Retinal pigment epithelial cell (primary cell): ENCODE measurements around the gene EPHB3.

Experiments used
- DNase-seq: peaks from one replicate; pipeline ENCODE4 v3.0.0-alpha.2; 2010; ENCODE audit warnings: low read depth
- H3K4me3 ChIP-seq: 2 replicates; pipeline ENCODE4 v1.5.1; 2011; ENCODE audit warnings: mild to moderate bottlenecking, low read length, control low read depth, moderate library complexity
- TF ChIP-seq, protein P1 (sequence below): conservative IDR thresholded peaks from 2 replicates; pipeline ENCODE4 v1.5.1; 2011; ENCODE audit warnings: low read depth, low read length, control low read depth, inconsistent platforms

EPHB3 gene

GRCh38 chr3:184592371-184593219 is 31.0 kb downstream of the EPHB3 start:
- DNase-seq: no peak
- TF ChIP-seq, protein P1, sequence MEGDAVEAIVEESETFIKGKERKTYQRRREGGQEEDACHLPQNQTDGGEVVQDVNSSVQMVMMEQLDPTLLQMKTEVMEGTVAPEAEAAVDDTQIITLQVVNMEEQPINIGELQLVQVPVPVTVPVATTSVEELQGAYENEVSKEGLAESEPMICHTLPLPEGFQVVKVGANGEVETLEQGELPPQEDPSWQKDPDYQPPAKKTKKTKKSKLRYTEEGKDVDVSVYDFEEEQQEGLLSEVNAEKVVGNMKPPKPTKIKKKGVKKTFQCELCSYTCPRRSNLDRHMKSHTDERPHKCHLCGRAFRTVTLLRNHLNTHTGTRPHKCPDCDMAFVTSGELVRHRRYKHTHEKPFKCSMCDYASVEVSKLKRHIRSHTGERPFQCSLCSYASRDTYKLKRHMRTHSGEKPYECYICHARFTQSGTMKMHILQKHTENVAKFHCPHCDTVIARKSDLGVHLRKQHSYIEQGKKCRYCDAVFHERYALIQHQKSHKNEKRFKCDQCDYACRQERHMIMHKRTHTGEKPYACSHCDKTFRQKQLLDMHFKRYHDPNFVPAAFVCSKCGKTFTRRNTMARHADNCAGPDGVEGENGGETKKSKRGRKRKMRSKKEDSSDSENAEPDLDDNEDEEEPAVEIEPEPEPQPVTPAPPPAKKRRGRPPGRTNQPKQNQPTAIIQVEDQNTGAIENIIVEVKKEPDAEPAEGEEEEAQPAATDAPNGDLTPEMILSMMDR: no peak
- H3K4me3 ChIP-seq: no peak overlapping the region

DNA sequence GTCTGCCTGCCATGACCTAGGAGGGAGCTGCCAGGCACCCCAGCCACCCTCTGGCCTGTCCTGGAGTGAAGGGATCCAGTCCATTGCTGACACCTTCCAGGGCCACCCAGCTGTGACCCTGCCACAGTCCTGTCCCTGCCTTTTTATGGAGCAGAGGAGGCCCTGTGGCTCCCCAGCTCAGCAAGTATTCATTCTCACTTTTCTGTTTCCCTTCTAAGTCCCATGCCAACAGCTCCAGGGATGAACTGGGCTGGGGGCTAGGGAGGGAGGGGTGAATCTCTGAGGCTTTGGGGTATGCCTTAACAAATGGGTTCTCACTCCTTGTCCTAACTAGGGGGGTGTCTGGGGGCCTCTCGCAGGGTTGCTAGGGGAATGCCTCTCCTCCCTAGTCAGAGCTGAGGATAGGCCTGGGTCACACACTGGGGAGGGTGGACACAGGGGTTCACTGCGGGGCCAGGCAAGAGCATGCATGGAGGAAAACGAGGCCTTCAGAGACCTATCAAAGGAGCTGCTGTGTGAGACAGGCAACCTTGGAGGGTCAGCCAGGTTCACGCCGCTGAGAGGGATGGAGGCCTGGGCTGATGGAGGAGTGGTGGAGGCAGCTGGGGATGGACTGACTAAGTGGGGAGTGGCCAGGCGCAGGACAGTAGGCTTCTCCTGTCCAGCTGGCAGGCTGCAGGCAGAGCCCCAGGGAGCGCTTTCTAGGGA is 31.8 kb downstream of the EPHB3 start:
- TF ChIP-seq, protein P1: no peak
- no peak overlapping the region for H3K4me3 ChIP-seq
- DNase-seq: no peak

DNA sequence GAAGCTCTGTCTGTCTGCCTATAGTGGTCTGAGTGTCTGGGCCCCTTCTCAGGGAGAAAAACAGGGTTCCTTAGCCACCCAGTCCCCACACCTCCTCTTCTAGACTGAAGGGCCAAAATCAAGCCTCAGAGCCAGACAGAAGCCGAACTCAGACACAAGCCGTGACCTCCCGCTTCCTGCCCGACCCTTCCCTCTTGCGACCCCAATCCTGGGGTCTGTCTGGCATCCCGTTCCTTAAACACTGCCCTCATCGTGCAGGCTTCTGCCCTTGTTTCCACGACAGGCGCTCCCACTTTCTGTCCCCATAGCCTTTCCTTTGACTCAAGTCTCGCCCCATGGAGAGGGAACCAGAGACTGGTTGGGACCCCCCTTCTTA is 32.3 kb downstream of the EPHB3 start:
- no peak overlapping the region for H3K4me3 ChIP-seq
- DNase-seq: no peak
- TF ChIP-seq, protein P1: no peak

DNA sequence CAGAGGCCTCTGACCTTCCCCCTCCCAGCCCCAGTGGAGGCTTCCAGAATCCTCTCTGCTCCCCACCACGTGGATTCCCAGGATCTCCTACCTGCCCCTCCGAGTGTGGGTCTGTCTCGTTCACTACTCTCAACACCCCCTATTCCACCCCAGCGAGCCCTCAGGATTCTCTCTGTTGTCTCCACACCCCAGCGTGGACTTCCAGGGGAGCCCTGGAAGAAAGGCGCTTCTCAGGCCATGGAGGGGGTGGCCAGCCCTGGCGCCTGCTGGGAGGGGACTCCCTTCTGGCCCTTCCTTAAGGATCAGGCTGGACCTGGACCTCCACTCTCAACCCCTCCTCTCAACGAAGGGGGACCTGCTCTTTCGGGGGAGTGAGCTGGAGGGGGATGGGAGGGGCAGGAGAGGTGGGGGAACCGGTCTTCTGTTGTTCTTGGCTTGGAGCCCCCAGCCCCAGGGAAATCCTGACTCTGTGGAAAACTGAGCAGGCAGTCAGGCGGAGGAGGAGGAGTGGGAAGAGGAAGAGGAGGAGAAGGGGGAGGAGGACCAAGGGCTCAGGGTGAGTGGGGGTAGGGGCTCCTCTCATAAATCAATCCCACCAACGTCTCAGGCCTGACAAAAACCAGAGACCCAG is 32.9 kb downstream of the EPHB3 start:
- H3K4me3 ChIP-seq: no peak overlapping the region
- no peak for DNase-seq
- TF ChIP-seq, protein P1: no peak

- DNase-seq: no peak
- TF ChIP-seq, protein P1: no peak
- H3K4me3 ChIP-seq: no peak overlapping the region
Measured at GRCh38 chr3:184595726-184596125, 34.1 kb downstream of the EPHB3 start.

DNA sequence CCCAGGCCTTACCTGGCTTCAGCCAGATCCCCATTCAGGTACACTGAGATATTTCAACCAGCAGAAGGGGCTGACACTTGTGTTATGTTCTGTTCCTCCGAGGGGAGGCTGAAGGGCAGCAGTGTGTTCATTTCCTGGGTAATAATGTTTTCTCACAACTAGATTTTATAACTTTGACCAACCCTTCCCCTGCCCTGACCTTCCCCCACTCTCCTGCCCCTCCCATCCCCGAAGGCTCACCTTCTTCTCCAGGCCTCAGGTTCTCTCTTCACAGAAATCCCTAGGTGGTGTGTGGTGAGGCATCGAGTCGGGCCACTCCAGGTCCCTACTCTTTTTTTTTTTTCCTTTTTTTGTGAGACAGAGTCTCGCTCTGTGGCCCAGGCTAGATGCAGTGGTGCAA is 34.6 kb downstream of the EPHB3 start:
- H3K4me3 ChIP-seq: no peak overlapping the region
- no peak for DNase-seq
- TF ChIP-seq, protein P1: no peak
